Middle frontal gyrus (tissue), 1 donor: ENCODE measurements around the gene SMIM8.

Source experiments
- DNase-seq: peaks from one replicate; pipeline ENCODE4 v3.0.0-alpha.2; 2015; ENCODE audit warnings: low spot score; ENCODE audit errors: extremely low spot score

The SMIM8 gene

GRCh38 chr6:87334683-87335082 lies 12.3 kb downstream of the SMIM8 start:
- no peak for DNase-seq

- DNase-seq, result no peak
Observed at GRCh38 chr6:87336367-87336766, 14.0 kb downstream of the SMIM8 start.

GRCh38 chr6:87340230-87340629 lies 17.8 kb downstream of the SMIM8 start:
- no peak for DNase-seq

GRCh38 chr6:87341158-87341557 lies 18.8 kb downstream of the SMIM8 start:
- no peak for DNase-seq

- no peak for DNase-seq
Observed at GRCh38 chr6:87341899-87342298, 19.5 kb downstream of the SMIM8 start.

- no peak for DNase-seq
Observed at GRCh38 chr6:87342829-87343228, 20.4 kb downstream of the SMIM8 start.

GRCh38 chr6:87344731-87345130 lies 22.3 kb downstream of the SMIM8 start, which contains the start of gene C6orf163:
Gene C6orf163 (plus strand): TSS chr6:87344813. CDS start chr6:87345100, 287 bp downstream.
- DNase-seq, result no peak

GRCh38 chr6:87346700-87347099 lies 24.3 kb downstream of the SMIM8 start:
- no peak for DNase-seq

- no peak for DNase-seq
Observed at GRCh38 chr6:87349896-87350295, 27.5 kb downstream of the SMIM8 start.

- no peak for DNase-seq
Observed at GRCh38 chr6:87350516-87350915, 28.1 kb downstream of the SMIM8 start.

- no peak for DNase-seq
Observed at GRCh38 chr6:87351583-87351982, 29.2 kb downstream of the SMIM8 start.

- DNase-seq, result no peak
Observed at GRCh38 chr6:87356181-87356580, 33.8 kb downstream of the SMIM8 start.

- no peak for DNase-seq
Observed at GRCh38 chr6:87357479-87358196, 35.2 kb downstream of the SMIM8 start.

GRCh38 chr6:87364602-87365252 lies 42.3 kb downstream of the SMIM8 start:
- DNase-seq, result no peak

GRCh38 chr6:87366072-87366827 lies 43.9 kb downstream of the SMIM8 start:
- no peak for DNase-seq

- no peak for DNase-seq
Observed at GRCh38 chr6:87366899-87367298, 44.5 kb downstream of the SMIM8 start.

GRCh38 chr6:87373377-87373776 lies 51.0 kb downstream of the SMIM8 start:
- DNase-seq, result no peak

GRCh38 chr6:87375315-87375714 lies 52.9 kb downstream of the SMIM8 start:
- DNase-seq, result no peak

GRCh38 chr6:87376643-87377042 lies 54.3 kb downstream of the SMIM8 start:
- DNase-seq, result no peak

- DNase-seq, result no peak
Observed at GRCh38 chr6:87378947-87379346, 56.6 kb downstream of the SMIM8 start.

- no peak for DNase-seq
Observed at GRCh38 chr6:87382861-87383260, 60.5 kb downstream of the SMIM8 start.

- DNase-seq, result no peak
Observed at GRCh38 chr6:87384038-87384437, 61.6 kb downstream of the SMIM8 start.
